ENCODE data around the gene CNIH1. TPM values are rescaled to one million over a fixed set of nuclear protein-coding genes. Genes with fewer than 3 reads are reported as not detected.
A peak's percentile ranks its signal among the peaks of the same experiment; 100 is the strongest.

Gene CNIH1
- 10 to 100 TPM; 50.5 to 87.9 (median 57.8) TPM for total RNA-seq
- 10 to 100 TPM; 59.7 to 99.3 TPM for polyA plus RNA-seq
- total RNA-seq: 29.9 reads per million, percentile 59 among the genes with 10 or more reads in this experiment

- ATAC-seq: peak; percentile 97
Measured at GRCh38 chr14:54440873-54441868, at the start of gene CNIH1. CNIH1 (minus strand) TSS chr14:54441374; CDS start chr14:54441327, 47 bp downstream.

GRCh38 chr14:54490445-54491175, 49.4 kb upstream of the CNIH1 start:
- Histone ChIP-seq H3K27me3 (ENCODE audit: control insufficient read depth in 2 of 2, insufficient read depth in 2 of 2, low read length in 2 of 2) (no peaks in the 10 kb centered on the region), H3K27ac (ENCODE audit: low read depth, low read length) (no peak overlapping the region), H3K4me1 (ENCODE audit: control insufficient read depth in 2 of 2, insufficient read depth in 2 of 2, low read length in 2 of 2) (peaks cover 17 to 18% of the 10 kb centered on the region in 2 donors), H3K4me3 (ENCODE audit: low read length) (no peak overlapping the region), H3K36me3 (ENCODE audit: control insufficient read depth in 2 of 3, insufficient read depth in 3 of 3, low read length in 3 of 3) (peaks cover 0 to 4% (median 0%) of the 10 kb centered on the region in 3 experiments), H3K9me3 (ENCODE audit: control insufficient read depth in 2 of 3, low read length in 3 of 3) (no peaks in the 10 kb centered on the region)
- Mint-ChIP-seq H3K4me1 (peaks cover 29 to 51% (median 45%) of the 10 kb centered on the region in 7 donors), H3K36me3 (peaks cover 0 to 7% (median 0%) of the 10 kb centered on the region in 5 donors), H3K4me3 (peak overlapping the region in 6 of 10 donors; percentile 15 to 92 (median 34)), H3K27ac (peak overlapping the region in 4 of 9 donors; percentile 32 to 97 (median 68)), H3K9me3 (peaks cover 0 to 7% (median 0%) of the 10 kb centered on the region in 11 donors), H3K27me3 (peaks cover 0 to 3% (median 0%) of the 10 kb centered on the region in 5 donors)
- ATAC-seq: no peak
- CTCF ChIA-PET: interaction anchor here (2.0 kb wide), 1 partner anchor 19 kb away, joined by 8 read pairs; the partner anchor contains the start of gene CGRRF1
- intact Hi-C loops (cut with micrococcal nuclease): no loop called here
- DNase-seq: no peak
- POLR2A ChIA-PET: interaction anchor here (0.9 to 3.8 kb wide), 2 partner anchors 18 to 19 kb away, joined by 5 to 29 read pairs; partner anchors contain the start of gene CGRRF1

More at GRCh38 chr14:54440873-54441868, at the start of gene CNIH1:
- Histone ChIP-seq H3K27ac (ENCODE audit: low read depth, low read length) (peak within 1 kb of the TSS; percentile 80), H3K4me1 (ENCODE audit: control insufficient read depth in 2 of 2, insufficient read depth in 2 of 2, low read length in 2 of 2) (peaks cover 9 to 23% of the 10 kb centered on the region in 2 donors), H3K9me3 (ENCODE audit: control insufficient read depth in 2 of 3, low read length in 3 of 3) (no peaks in the 10 kb centered on the region), H3K36me3 (ENCODE audit: control insufficient read depth in 2 of 3, insufficient read depth in 3 of 3, low read length in 3 of 3) (no peaks in the 10 kb centered on the region), H3K4me3 (ENCODE audit: low read length) (peak within 1 kb of the TSS; percentile 73), H3K27me3 (ENCODE audit: control insufficient read depth in 2 of 2, insufficient read depth in 2 of 2, low read length in 2 of 2) (no peaks in the 10 kb centered on the region)
- intact Hi-C loops (cut with micrococcal nuclease): loop anchor here (1.0 to 5.0 kb wide), 16 partner anchors 45 to 1678 kb away; partner anchors contain the start of genes CGRRF1 (in 2 of the 2), GCH1 (in 2 of the 2), SOCS4 (in 2 of the 2) and WDHD1 (in 2 of the 2)
- CTCF ChIA-PET: interaction anchor here (0.6 to 1.0 kb wide), 4 partner anchors 8 to 55 kb away, joined by 3 to 4 read pairs (median 3); no protein-coding TSS in a partner anchor
- peak within 1 kb of the TSS; percentile 87 to 98 (median 95) for H3K27ac Mint-ChIP-seq
- POLR2A ChIA-PET: interaction anchor here (1.2 to 1.4 kb wide), 3 partner anchors 11 to 68 kb away, joined by 3 to 7 read pairs (median 3); partner anchors contain the start of gene CDKN3
- peaks cover 0 to 7% (median 3%) of the 10 kb centered on the region in 5 donors for H3K36me3 Mint-ChIP-seq
- peak; percentile 85 to 99 (median 93) for DNase-seq
- H3K4me3 Mint-ChIP-seq: peak within 1 kb of the TSS; percentile 85 to 97 (median 94)
- peaks cover 0 to 2% (median 0%) of the 10 kb centered on the region in 5 donors for H3K27me3 Mint-ChIP-seq
- peaks cover 0 to 6% (median 0%) of the 10 kb centered on the region in 11 donors for H3K9me3 Mint-ChIP-seq
- peaks cover 23 to 54% (median 49%) of the 10 kb centered on the region in 7 donors for H3K4me1 Mint-ChIP-seq

- Histone ChIP-seq H3K4me3 (ENCODE audit: low read length) (peak overlapping the region; percentile 65), H3K9me3 (ENCODE audit: control insufficient read depth in 2 of 3, low read length in 3 of 3) (no peaks in the 10 kb centered on the region), H3K27me3 (ENCODE audit: control insufficient read depth in 2 of 2, insufficient read depth in 2 of 2, low read length in 2 of 2) (no peaks in the 10 kb centered on the region), H3K27ac (ENCODE audit: low read depth, low read length) (peak overlapping the region; percentile 86), H3K36me3 (ENCODE audit: control insufficient read depth in 2 of 3, insufficient read depth in 3 of 3, low read length in 3 of 3) (peaks cover 0 to 4% (median 0%) of the 10 kb centered on the region in 3 experiments), H3K4me1 (ENCODE audit: control insufficient read depth in 2 of 2, insufficient read depth in 2 of 2, low read length in 2 of 2) (peaks cover 17 to 18% of the 10 kb centered on the region in 2 donors)
- DNase-seq: no peak
- ChIA-PET CTCF (interaction anchor here (0.8 to 2.0 kb wide), 3 partner anchors 19 to 285 kb away, joined by 4 to 8 read pairs (median 7); partner anchors contain the start of gene CGRRF1), POLR2A (interaction anchor here (0.7 to 3.8 kb wide), 6 partner anchors 9 to 561 kb away, joined by 3 to 29 read pairs (median 3); partner anchors contain the start of genes CGRRF1 and MAPK1IP1L)
- peaks cover 0 to 7% (median 0%) of the 10 kb centered on the region in 11 donors for H3K9me3 Mint-ChIP-seq
- H3K4me3 Mint-ChIP-seq: peak overlapping the region; percentile 80 to 95 (median 92)
- no peak for ATAC-seq
- H3K36me3 Mint-ChIP-seq: peaks cover 0 to 9% (median 0%) of the 10 kb centered on the region in 5 donors
- H3K27me3 Mint-ChIP-seq: peaks cover 0 to 3% (median 0%) of the 10 kb centered on the region in 5 donors
- H3K4me1 Mint-ChIP-seq: peaks cover 36 to 58% (median 52%) of the 10 kb centered on the region in 7 donors
- peak overlapping the region; percentile 77 to 99 (median 97) for H3K27ac Mint-ChIP-seq
- intact Hi-C loops (cut with micrococcal nuclease): loop anchor here (1.0 to 10.0 kb wide), 8 partner anchors 49 to 1337 kb away; partner anchors contain the start of genes CNIH1 (in 2 of the 2), DDHD1 (in 1 of the 2), GCH1 (in 1 of the 2) and SAMD4A (in 1 of the 2)
Measured at GRCh38 chr14:54489731-54490444, 48.7 kb upstream of the CNIH1 start.

- Histone ChIP-seq H3K27me3 (ENCODE audit: control insufficient read depth in 2 of 2, insufficient read depth in 2 of 2, low read length in 2 of 2) (no peaks in the 10 kb centered on the region), H3K4me3 (ENCODE audit: low read length) (peak overlapping the region; percentile 65), H3K27ac (ENCODE audit: low read depth, low read length) (peak overlapping the region; percentile 86), H3K4me1 (ENCODE audit: control insufficient read depth in 2 of 2, insufficient read depth in 2 of 2, low read length in 2 of 2) (peaks cover 17 to 18% of the 10 kb centered on the region in 2 donors), H3K36me3 (ENCODE audit: control insufficient read depth in 2 of 3, insufficient read depth in 3 of 3, low read length in 3 of 3) (peaks cover 0 to 4% (median 0%) of the 10 kb centered on the region in 3 experiments), H3K9me3 (ENCODE audit: control insufficient read depth in 2 of 3, low read length in 3 of 3) (no peaks in the 10 kb centered on the region)
- H3K4me1 Mint-ChIP-seq: peaks cover 41 to 64% (median 58%) of the 10 kb centered on the region in 7 donors
- ATAC-seq (no peak), DNase-seq (no peak)
- intact Hi-C loops (cut with micrococcal nuclease): loop anchor here (1.0 to 10.0 kb wide), 8 partner anchors 48 to 1336 kb away; partner anchors contain the start of genes CNIH1 (in 2 of the 2), DDHD1 (in 1 of the 2), GCH1 (in 1 of the 2) and SAMD4A (in 1 of the 2)
- CTCF ChIA-PET: interaction anchor here (0.8 to 2.0 kb wide), 3 partner anchors 19 to 285 kb away, joined by 4 to 8 read pairs (median 7); partner anchors contain the start of gene CGRRF1
- H3K27me3 Mint-ChIP-seq: peaks cover 0 to 3% (median 0%) of the 10 kb centered on the region in 5 donors
- H3K27ac Mint-ChIP-seq: peak overlapping the region; percentile 77 to 99 (median 97)
- peaks cover 0 to 9% (median 0%) of the 10 kb centered on the region in 5 donors for H3K36me3 Mint-ChIP-seq
- peak overlapping the region; percentile 80 to 95 (median 92) for H3K4me3 Mint-ChIP-seq
- peaks cover 0 to 7% (median 0%) of the 10 kb centered on the region in 11 donors for H3K9me3 Mint-ChIP-seq
- POLR2A ChIA-PET: interaction anchor here (0.7 to 3.8 kb wide), 6 partner anchors 10 to 562 kb away, joined by 3 to 29 read pairs (median 3); partner anchors contain the start of genes CGRRF1 and MAPK1IP1L
Measured at GRCh38 chr14:54489318-54489683, 48.1 kb upstream of the CNIH1 start.
